ENCODE measurements around the gene PCSK4.

The PCSK4 gene

DNA sequence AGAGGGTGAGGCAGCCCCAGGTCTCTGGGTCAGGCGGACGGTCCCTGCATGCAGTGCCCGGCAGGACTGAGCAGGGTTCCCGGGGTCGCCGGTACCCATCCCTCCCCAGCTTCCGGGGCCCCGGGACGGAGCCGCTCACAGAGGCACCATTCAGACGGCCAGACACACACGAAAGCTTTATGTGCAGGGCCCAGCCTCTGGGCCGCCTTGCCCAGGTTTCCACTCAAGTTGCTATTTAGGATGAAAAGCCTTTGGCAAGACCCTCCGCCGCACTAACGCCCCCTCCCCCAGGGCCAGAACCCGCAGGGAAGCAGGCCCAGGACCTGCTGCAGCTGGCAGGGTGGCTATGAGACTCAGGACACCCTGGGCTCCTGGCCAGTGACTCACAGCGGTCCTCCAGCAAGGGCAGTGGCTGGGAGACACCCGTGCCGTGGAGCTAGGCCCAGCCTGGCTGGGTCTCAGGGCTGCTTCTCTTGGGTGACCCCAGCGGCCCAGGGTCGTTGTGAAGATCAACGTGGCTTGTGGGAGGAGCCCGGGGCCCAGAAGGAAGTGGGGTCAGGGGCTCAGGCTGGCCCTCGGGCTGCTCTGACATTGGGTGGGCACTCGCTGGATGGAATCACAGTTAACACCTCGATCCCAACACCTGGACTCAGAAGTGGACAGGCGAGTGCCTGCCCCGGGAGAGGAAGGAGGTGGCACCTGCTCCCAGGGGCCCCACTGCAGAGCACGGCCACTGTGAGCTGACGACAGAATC is 16.0 kb downstream of the PCSK4 start:
- H3K4me3 ChIP-seq (ENCODE audit: low read depth, low read length) = no peak overlapping the region
- TF ChIP-seq, protein P1, sequence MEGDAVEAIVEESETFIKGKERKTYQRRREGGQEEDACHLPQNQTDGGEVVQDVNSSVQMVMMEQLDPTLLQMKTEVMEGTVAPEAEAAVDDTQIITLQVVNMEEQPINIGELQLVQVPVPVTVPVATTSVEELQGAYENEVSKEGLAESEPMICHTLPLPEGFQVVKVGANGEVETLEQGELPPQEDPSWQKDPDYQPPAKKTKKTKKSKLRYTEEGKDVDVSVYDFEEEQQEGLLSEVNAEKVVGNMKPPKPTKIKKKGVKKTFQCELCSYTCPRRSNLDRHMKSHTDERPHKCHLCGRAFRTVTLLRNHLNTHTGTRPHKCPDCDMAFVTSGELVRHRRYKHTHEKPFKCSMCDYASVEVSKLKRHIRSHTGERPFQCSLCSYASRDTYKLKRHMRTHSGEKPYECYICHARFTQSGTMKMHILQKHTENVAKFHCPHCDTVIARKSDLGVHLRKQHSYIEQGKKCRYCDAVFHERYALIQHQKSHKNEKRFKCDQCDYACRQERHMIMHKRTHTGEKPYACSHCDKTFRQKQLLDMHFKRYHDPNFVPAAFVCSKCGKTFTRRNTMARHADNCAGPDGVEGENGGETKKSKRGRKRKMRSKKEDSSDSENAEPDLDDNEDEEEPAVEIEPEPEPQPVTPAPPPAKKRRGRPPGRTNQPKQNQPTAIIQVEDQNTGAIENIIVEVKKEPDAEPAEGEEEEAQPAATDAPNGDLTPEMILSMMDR (IDR thresholded peaks at IDR 0.05; ENCODE audit: insufficient read depth, low read depth, low read length, missing control alignments) = no peak

DNA sequence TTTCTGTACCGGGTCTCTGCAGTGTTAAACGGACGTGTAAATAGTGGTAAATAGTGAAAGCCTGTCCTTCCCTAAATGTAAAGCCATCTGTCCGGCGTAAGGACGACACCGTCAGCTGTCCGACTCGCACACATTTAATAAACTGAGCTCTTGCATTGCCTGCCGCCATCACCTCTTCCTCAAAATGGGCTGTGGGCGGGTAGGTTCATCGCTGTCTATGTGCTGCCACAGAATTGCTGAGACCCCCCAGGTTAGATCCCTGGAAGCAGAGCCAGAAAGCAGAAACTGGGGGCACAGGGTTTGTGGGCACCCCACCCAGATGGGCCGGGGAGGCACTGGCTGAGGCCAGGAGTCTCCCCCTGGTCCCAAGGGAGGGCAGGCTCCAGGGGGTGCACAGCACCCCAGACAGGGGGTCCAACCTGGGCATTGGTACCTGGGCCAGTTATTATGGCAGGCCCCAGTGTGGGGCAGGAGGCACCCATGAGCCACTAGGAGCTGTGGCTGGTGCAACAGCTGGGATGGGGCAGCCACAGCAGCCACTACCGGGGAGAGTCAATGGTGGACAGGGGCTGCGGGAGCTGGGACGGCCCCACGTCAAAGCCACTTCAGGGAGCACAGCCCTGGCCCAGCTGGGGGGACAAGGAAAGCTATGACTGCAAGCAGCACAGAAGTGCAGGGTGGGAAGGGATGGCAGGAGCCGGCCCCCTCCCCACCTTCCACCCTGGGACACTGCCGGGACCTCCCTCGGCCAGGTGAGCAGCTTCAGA is 16.9 kb downstream of the PCSK4 start:
- TF ChIP-seq, protein P1 (IDR thresholded peaks at IDR 0.05; ENCODE audit: insufficient read depth, low read depth, low read length, missing control alignments) = no peak
- DNase-seq (ENCODE audit: low read depth) = no peak
- no peak overlapping the region for H3K4me3 ChIP-seq (ENCODE audit: low read depth, low read length)

More for the DNA sequence above, 16.0 kb downstream of the PCSK4 start:
- no peak for DNase-seq (ENCODE audit: low read depth)

DNA sequence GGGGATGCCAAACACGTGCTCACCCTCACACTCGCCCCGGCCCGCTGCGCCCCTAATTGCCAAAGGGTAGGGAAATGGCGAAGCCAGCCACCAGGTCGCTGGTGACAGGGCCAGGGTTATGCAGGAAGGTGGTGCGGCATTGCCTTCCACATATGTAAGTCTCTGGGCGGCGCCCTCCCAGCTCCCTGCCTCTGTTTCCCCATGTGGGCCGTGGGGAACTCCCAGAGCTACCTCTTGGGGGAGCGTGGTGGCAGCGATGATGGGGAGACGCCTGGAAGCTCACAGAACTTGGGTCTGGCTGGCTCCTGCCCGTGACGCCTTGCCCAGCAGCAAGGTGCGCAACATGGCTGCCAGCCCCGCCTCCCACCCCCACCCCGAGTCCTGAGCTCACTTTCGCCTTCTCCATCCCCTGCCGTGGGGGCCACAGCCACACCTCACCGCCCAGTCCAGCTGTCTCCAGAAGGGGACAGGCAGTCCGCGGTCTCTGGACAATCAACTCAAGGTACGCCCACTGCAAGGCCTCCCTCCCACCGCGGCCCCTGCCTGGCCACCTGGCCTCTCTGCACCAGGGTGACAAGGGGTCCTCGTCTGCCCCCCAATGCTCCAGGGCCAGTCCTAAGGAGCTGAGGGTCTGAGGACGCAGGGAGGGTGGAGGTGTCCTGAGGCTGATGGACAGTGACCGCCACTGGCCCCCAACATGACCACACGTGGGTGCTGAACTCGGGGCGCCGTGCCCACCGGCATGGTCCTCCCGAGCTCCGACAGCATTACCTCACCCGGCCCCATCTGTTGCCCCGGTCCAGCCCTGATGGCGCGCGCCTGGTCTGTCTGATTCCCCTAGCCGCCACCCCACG is 17.7 kb downstream of the PCSK4 start:
- DNase-seq (ENCODE audit: low read depth) = no peak
- no peak overlapping the region for H3K4me3 ChIP-seq (ENCODE audit: low read depth, low read length)
- TF ChIP-seq, protein P1 (IDR thresholded peaks at IDR 0.05; ENCODE audit: insufficient read depth, low read depth, low read length, missing control alignments) = no peak

DNA sequence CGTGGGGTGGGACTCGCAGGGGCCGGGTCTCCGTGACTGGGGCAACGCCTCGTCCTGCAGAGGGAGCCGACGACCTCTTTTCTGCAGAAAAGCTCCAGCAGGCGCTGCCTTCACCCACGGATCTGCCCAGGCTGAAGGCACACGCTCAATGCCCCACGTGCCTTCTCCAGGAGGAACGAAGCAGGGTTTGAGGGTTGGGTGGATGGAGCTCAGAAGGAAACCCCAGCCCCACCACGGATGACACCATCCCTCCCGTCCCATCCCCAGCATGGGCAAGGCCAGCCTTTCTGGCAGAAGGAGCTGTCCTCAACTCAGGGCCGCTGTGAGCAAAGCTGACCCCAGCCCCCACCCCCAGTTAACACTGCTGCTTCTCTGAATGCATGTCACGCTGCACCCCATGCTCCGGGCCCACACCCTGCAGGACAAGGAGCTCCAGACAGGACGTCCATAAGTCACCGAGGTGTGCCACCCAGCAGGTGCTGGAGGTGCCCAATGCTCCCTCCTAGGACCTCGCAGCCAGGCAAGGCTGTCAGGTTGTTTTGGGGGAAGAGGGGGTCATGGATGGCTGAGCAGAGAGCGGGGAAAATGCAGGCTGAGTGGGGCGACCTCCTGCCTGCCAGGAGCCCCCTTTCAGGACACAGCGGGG is 18.5 kb downstream of the PCSK4 start:
- TF ChIP-seq, protein P1 (IDR thresholded peaks at IDR 0.05; ENCODE audit: insufficient read depth, low read depth, low read length, missing control alignments) = no peak
- H3K4me3 ChIP-seq (ENCODE audit: low read depth, low read length) = no peak overlapping the region
- DNase-seq (ENCODE audit: low read depth) = no peak

DNA sequence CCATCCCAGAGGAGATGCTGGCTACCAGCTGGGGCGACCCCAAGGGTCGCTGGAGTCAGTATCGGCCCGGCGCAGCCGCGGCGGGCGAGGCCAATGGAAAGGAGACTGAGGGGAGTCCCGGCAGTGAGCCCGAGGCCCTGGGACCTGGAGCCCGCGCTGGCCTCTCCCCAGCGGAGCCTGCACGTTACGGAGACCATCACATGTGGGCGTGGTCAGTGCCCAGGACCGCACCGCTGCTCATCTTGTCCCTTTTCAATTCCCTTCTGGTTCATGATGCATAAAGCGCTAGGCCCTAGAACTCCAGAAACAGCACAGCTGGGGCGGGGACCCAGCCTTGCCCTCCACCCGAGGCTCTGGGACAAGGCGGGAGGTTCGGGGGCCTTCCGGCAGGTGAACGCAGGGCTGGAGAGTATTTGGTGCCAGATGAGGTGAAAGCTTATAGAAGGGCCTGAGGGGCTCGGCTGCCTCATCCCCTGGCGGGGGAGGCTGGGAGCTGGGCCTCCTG is 19.1 kb downstream of the PCSK4 start:
- DNase-seq (ENCODE audit: low read depth) = no peak
- H3K4me3 ChIP-seq (ENCODE audit: low read depth, low read length) = no peak overlapping the region
- TF ChIP-seq, protein P1 (IDR thresholded peaks at IDR 0.05; ENCODE audit: insufficient read depth, low read depth, low read length, missing control alignments) = no peak

All from GM12865 (cell line).